Right forelimb (tissue), 1 donor: Measurements from ENCODE around the gene MAD1L1.
A peak's percentile ranks its signal among the peaks of the same experiment; 100 is the strongest.
"Not testable (repeated sequence)": the region's sequence is repeated elsewhere in the genome, so short reads cannot be mapped to it uniquely, and the experiment has no call there.

ENCODE experiments used
- DNase-seq: peaks from one replicate; pipeline ENCODE4 v3.0.0-alpha.2; 2018

MAD1L1 gene

DNA sequence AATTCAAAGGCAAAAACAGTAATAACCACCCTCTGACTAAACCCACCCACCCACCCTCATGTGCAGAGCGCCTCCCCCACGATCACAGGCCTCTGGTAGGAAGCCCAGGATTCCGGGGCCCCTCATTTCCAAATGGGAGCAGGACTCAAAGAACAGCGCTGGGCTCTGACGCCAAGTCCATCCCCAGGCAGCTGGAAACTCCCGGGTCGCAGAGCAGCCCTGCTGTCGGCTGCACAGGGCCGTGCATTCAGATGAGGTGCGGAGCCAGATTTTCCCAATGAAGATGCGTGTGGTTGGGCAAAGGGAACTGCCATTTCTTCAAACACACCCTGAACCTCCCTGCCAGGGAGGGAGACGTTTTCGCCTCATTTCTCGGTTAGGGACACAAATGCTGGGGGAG, 152.3 kb downstream of the MAD1L1 start:
- no peak for DNase-seq

DNA sequence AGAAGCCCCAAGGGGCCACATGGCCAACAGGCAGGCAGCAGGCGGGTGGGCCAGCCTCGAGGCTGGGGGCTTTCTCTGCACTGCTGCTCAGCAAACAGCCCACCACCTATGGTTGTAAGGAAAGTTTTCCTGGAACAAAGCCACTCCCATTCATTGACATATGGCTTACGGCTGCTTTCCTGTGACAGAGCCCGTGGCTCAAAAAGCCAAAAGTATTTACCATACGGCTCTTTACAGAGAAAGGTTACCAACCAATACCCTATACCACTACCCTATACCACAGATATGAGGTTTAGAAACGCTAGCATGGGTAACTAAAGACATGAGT, 152.7 kb downstream of the MAD1L1 start:
- no peak for DNase-seq

DNA sequence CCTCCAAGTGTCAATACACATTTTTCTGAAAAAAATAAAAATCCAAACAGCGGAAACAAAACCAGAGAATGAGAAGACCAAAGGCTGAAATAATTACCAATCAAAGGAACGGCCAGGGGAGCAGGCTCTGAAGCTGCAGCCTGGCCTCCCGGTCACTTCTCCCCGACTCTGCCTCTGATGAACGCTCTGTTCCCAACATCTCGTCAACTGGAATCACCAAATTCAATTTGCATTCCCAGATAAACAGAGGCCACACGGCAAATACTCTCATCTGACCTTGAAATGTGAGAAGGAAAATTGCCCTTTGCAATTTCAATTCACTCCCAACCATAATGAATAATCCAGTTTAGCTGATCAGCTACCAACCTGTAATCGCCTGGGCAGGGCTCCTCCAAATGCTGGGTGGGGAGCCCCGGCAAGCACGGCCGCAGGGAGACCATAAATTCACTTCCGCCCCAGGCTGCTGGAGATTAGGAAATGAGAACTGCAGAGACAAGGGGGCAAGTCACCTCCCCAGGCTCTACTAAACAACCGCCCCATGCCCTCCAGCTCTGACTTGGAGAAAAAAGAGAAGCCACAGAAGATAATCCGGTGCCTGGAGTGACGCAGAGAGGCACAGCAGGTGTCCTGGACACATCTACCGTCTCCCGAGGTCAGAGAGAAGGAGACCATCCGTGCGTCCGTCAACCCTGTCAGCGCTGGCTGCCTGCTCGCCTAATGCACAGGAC, 153.2 kb downstream of the MAD1L1 start:
- DNase-seq: no peak

DNA sequence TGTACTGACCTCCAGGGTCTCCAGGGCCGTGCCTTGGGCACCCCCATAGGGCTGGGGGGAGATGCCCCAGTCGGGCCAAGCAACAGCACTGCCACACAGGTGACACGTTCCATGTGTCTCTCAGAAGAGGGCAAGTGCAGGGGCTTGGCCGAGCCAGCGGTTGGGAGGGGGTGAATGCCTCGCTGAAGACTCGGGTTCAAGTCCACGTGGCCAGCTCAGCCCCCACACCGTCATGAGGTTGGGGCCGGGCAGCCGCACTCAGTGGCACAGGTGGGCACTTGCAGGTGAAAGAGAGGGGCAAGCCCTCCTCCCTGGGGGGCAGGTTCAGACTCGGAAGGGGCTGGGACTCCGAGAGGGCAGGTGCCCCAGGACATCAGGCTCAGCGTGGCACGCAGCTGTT, 153.8 kb downstream of the MAD1L1 start:
- DNase-seq: no peak

DNA sequence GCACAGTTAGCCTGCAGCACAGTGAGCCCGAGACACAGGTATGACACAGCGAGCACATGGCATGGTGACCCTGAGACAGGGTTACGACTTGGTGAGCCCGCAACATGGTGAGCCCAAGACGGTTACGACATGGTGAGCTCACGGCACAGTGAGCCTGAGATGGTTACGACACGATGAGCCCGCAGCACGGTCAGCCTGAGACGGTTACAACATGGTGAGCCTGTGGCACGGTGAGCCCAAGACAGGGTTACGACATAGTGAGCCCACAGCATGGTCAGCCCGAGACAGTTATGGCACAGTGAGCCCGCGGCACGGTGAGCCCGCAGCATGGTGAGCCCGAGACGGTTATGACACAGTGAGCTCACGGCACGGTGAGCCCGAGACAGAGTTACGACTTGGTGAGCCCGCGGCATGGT, 156.1 kb downstream of the MAD1L1 start:
- DNase-seq: no peak

DNA sequence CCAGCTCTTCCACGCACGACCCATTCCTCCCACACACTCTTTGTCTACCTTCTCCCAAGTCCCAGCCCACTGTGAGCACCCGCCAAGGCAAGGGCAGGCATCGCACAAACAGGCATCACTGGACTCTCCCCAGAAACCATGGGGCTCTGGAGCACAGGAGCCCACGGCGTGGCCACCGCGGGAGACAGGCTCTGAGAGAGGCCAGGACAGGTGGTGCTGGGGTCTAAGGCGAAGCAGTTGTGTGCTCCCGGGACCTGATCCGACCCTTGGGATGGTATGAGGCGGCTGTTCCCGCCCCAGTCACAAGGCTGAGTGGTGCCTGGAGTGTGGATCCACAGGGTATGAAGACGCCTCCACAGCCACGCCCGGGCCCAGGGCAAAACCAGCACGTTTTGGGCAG, 156.9 kb downstream of the MAD1L1 start:
- DNase-seq: no peak

DNA sequence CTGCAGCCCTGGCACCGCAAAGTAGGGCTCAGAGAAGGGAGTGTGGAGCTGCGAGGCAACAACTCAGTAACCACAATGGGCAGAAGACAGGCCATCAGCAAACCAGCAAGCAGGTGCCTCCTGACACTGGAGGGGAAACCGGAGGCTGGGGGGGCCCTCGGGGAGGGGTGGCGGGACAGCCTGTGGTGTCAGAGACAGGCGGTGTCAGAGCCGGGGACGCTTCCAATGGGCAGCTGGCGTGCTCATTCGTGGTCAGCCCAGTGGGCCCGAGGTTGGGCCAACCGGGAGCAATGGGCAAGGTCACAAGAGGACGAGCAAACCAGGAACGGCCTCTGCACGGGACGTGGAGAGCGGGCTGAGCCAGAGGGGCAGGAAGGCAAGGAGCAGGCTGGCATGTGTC, 158.1 kb downstream of the MAD1L1 start:
- DNase-seq: no peak

DNA sequence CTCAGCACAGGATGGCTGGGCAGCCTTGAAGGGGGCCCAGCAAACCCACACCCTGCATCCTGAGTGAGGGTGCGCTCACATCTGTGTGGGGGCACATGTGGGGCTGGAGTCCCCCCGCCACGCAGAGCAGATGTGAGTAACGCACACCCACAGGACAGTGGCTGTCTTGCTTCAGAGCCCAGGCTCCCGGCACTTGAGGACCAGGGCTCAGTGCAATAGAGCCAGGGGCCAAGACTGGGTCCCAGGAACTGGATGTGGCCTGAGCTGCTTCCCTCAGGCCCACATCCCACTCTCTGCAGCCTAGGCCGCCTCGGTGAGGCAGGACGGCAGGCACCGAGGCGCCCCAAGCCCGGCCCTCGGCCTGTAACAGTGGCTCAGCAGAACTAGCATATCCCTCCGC, 159.9 kb downstream of the MAD1L1 start:
- DNase-seq: no peak

DNA sequence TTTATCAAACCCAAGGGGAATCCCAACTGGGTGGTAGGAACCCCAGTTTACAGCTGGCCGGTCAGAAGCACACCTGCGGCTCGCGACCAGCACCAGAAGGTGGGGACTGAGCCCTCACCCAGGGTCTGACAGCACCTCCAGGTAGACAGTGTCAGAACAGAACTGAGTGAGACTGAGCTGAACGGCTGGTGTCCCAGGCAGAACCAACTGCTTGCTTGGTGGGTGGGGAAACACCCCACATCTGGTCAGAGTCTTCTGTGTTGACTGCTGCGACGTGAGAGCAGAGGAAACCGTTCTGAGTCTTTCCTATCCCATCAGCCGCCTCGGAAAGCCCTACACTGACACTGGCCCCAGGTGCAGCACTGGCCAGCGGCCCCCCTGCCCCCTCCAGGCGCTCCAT, 160.7 kb downstream of the MAD1L1 start:
- DNase-seq: no peak

DNA sequence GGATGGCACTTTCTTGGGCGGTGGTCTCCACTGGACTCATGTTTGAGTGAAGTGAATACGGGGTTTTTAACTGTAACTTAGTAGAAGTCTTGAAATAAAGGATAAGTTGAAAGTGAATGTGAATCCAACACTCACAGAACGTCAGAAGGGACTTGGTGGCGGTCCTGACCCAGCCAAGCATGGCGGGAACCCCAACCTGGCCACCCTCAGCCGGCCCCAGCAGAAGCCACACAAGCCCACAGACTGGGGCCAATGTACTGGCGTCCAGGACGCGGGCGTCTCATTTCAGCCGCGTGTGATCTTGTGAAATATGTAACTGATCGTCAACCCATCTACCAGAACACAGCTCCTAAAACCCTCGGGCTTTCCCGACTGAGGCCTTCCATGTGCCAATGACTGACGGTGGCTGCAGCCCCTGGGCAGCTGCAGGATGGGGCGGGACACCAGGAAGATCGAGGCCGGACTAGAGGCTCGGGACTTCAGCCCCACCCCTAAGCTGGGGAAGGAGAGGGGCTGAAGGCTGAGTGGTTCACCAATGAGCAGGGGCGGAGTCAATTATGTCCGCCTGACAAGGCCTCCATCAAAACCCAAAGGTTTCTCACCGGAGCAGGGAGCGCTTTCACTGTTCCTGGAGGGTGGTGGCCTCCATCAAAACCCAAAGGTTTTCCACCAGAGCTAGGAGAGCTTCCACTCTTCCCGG, 161.5 kb downstream of the MAD1L1 start:
- DNase-seq: no peak

DNA sequence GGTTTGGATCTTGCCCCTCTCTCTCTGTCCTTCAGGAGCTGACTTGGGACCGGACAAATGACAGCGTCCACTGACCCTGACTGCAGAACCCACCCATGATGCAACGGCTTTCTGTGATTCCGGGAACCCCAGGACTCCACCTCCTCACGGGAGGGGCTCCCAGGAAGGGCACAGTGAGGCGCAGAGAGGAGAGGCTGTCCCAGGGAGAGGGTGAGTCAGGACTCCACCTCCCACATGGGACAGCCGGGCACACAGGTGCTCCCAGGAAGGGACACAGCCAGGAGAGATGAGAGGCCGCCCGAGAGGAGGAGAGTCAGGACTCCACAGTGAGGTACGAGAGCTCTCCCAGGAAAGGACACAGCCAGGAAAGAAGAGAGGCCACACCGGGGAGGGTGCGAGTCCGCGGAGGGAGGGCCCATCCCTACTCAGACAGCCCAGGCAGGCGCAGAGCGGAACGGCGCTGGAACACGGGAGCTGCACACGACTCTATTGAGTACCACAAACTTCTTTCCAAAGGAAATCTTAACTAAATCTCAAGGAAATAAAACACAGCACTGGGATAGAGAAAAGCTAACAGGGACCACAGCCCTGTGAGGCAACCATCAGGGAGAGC, 162.5 kb downstream of the MAD1L1 start:
- no peak for DNase-seq

DNA sequence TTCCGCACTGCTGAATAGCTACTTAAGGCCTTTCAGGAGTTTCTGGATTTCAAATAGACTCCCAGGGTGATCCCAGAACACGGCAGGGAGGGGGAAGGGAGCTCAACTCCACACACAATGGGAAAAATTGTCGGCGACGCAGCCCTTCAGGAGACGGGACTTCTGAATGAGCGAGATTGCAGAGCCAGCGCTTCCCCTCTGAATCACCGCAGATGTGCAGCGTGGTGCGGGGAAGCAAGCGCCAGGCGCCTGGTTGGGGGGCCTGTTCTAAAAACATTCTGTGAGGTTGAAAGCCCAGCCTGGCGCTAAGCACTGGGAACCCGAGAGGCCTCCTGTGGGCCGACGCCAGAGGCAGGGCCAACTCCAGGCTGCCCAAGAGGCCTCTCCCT, 163.3 kb downstream of the MAD1L1 start:
- DNase-seq: peak; percentile 58

DNA sequence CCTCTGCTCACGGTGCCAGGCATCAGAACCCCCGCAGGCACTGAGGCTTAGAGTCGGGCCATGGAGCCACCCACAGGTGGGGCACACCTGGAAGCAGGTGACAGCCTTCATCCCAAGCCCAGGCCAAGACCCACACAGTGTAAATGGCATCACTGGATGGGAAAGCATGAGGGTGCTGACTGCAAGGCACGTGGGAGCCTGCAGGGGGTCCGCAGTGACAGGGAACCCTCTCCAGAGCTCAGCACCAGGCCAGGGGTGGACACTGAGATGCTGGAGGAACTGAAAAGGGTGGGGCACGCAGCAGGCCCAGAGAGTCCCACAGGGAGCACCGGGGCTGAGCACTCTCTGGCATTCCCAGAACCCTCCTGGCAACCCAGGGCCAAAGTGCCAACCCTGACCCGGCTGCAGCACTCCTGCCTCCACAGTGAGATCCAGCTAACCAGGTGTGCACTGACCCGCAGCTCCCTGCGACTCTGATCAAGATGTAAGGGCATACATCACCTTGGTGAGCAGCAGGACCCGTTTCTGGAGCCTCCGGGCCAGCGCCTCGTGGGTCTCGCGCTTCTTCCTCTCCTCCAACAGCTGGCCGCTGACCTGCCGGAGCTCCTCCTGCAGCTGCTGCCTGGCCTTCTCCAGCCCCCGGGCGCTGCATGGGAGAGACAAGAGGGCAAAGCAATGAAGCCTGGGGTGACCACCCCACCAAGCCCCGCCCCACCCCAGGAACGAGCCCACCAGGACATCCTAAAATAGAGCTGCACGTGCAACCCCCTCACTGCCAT, 163.9 kb downstream of the MAD1L1 start:
- DNase-seq: no peak

DNA sequence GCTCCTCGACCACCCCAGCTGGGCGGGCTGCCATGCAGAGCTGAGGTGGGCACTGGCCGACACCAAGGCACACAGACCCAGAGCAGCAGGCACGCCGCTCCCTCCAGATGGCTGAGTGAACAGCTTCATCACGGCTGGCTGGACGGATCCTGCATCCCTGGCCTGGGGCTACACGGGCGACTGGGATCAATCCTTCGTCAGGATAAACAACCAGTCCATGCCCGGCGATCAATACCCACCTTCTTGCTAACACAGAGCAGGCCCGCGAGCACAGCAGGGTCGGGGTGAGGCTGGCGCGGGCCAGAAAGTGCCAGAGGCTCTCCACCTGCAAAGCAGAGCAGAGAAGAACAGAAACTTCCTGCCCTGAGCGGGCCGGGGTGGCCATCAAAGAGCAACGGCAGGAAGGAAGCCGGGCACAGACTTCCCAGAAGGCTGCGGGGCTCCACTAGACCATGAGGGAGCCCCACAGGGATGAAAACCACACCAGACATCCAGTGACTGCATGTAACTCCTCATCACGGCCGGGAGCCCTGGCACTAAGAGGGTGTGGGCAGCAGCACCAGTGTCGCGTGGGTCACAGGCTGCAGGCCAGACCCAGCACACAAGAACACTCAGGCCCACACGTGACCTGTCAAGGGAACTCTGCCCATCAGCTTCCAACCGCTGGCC, 166.4 kb downstream of the MAD1L1 start:
- DNase-seq: no peak

DNA sequence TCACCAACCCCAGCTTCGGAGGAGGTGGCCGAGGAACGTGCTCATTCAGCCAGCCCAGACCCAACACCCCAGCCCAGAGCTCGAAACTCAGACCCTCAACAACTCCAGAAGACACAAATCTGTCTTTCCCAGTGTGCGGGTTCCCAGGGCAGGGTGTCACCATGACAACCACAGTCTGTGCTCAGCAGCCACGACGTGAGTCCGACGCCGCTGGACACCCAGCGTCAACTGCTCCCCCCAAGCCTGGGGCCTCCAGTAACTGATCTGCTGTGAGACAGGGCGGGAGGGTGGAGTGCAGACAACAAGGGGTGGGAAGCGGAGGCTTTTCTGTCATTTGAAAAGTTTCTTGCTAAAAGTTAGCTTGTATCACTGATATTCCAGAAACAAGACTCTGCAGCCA, 167.2 kb downstream of the MAD1L1 start:
- peak; percentile 56 for DNase-seq

DNA sequence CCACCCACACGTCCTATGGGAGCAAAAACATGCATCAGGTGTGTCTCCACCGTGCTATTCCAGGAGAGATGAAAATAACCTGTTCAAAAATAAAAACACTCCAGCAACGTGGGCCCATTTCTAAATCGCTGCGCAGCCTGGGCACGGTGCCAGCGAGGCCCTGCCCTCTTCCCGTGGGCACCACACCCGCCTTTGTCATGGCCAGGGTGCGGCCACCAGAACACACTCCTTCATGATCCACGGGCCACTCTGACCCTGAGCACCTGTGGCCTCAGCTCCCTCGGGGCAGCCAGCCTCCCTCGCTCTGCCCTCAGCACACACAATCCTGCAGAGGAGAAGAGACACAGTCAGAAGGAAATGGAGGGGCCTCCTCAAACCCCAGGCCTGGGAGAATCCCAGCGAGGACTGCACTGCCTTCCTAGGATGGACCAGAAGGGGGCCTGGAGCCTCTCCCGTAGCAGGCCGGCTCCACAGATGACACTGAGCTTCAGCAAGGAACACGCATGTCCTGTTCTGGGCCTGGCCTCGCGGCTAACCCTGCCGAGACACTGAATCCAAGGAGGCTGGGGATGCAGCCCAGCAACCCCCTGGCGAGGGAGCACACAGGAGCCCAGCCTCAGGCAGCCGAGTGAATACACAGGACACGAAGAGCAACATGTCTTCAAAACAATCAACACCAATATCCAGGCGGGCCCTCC, 169.0 kb downstream of the MAD1L1 start:
- peak; percentile 64 for DNase-seq

DNA sequence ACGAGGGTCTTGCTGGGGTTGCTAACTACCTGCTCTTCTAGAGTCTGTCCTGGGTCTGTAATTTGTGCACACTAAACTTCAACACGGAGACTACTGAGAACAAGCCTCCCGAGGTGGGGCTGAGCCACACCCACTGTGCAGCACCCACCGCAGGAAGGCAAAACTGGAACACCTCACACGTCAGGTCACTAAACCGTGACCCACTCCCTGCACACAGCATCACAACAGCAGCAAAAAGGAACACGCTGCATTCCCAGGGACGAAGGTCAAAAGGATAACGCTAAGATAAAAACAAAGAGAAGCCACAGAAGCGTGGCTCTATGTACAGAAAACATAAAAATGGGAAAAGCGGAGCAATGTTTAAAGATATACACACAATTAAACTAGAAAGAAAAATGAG, 170.1 kb downstream of the MAD1L1 start:
- DNase-seq: no peak

DNA sequence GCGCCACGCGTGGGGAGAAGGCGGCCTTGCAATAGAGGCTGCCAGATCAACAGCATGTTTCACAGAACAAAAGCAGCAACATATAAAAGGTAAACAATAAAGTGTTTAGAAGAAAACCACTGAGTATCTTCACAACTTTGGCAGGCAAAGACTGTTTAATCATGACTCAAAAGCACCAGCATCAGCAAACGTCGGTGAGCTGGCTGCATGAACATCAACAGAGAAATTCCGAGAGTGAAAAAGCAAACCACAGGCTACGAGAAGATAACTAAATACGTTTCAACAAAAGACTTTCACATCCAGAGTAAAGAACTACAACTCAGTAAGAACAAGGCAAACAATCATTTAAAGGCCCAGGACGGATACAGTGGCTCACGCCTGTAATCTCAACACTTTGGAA, 172.0 kb downstream of the MAD1L1 start:
- DNase-seq: no peak

DNA sequence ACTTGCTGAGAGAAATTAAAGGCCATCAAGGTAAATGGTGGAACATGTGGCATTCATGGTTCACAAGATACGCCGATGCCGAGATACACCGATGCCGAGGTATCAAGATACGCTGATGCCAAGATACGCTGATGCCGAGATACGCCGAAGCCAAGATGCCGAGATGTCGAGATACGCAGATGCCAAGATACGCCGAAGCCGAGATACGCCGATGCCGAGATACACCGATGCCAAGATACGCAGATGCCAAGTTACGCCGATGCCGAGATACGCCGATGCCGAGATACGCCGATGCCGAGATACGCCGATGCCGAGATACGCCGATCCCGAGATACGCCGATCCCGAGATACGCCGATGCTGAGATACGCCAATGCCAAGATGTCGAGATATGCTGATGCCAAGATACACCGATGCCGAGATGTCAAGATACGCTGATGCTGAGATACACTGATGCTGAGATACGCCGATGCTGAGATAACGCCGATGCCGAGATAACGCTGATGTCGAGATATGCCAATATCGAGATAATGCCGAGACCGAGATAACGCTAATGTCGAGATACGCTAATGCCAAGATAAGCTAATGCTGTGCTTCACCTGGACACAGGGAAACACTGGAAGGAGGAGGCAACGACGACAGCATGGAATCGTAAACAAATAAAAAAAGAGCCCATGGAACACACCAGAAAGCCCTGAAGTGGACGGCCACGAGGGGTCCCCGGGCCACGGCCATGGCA, 172.6 kb downstream of the MAD1L1 start:
- DNase-seq: no peak

DNA sequence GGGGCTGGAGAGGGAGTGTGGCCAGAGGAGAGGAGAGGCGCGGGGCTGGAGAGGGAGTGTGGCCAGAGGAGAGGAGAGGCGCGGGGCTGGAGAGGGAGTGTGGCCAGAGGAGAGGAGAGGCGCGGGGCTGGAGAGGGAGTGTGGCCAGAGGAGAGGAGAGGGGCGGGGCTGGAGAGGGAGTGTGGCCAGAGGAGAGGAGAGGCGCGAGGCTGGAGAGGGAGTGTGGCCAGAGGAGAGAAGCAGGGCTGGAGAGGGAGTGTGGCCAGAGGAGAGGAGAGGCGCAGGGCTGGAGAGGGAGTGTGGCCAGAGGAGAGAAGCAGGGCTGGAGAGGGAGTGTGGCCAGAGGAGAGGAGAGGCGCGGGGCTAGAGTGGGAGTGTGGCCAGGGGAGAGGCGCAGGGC, 174.5 kb downstream of the MAD1L1 start:
- DNase-seq: not testable (repeated sequence)

DNA sequence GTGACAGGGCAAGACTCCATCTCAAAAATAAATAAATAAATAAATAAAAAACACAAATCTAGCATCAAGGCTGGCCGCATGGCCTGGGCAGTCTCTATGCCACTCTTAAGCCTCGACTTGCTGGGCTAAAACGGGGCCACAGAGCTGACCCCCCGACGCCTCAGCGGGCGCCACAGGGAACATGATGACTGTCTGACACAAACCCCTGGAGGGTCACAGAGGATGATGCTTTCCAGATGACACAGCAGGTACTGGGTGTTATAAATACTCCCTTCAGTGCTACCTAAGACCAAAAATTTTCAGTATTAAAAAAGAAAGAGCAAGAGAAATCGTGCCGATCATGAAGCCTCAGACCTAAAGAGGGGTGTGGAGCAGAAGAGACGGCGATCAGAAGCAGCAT, 176.8 kb downstream of the MAD1L1 start:
- no peak for DNase-seq

DNA sequence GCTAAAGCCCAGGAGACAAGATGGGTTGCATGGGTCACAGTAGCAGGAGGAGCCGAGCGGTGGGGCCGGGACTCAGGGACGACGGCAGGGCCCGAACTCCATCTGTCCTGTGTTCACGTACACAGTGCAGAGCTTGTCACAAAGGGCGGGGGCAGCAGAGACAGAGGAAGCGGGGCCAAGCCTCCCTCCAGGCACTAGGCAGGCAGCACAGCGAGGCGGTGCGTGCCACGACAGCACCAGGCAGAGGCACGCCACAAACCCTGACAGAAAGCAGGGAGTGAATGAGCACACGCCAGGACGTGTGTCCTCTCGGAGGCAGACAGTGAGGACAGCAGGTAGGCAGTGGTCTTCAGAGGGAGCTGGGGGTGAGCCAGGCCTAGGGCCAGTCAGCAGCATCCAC, 177.8 kb downstream of the MAD1L1 start:
- no peak for DNase-seq
